B cell (primary cell): ENCODE measurements around the gene ZSCAN1.

Experiments used
- EZH2 ChIP-seq: IDR thresholded peaks from 2 replicates; pipeline ENCODE4 v1.6.1; 2012; ENCODE audit warnings: borderline replicate concordance, low read depth, mild to moderate bottlenecking, moderate library complexity, low read length; ENCODE audit not compliant: insufficient read depth, poor library complexity, severe bottlenecking
- TF ChIP-seq, protein P1 (sequence below): fragments of 200-600 bp; IDR thresholded peaks from one replicate; pipeline ENCODE4 v1.8.0; 2022; ENCODE audit warnings: antibody characterized with exemption, mild to moderate bottlenecking

DNA sequence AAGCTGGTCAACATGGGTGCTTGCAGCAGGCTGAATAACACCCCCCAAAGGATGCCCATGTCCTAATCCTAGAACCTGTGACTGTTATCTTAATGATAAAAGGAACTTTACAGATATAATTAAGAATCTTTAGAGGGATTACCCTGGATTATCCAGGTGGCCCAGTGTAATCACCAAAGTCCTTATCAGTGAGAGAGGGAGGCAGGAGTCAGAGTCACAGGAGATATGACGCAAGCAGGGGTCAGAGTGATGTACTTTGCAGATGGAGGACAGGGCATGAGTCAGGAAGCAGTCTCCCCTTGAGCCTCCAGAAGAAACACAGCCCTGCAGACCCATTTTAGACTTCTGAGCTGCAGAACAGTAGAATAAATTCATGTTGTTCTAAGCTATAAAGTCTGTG lies 41.0 kb upstream of the ZSCAN1 start:
- TF ChIP-seq, protein P1, sequence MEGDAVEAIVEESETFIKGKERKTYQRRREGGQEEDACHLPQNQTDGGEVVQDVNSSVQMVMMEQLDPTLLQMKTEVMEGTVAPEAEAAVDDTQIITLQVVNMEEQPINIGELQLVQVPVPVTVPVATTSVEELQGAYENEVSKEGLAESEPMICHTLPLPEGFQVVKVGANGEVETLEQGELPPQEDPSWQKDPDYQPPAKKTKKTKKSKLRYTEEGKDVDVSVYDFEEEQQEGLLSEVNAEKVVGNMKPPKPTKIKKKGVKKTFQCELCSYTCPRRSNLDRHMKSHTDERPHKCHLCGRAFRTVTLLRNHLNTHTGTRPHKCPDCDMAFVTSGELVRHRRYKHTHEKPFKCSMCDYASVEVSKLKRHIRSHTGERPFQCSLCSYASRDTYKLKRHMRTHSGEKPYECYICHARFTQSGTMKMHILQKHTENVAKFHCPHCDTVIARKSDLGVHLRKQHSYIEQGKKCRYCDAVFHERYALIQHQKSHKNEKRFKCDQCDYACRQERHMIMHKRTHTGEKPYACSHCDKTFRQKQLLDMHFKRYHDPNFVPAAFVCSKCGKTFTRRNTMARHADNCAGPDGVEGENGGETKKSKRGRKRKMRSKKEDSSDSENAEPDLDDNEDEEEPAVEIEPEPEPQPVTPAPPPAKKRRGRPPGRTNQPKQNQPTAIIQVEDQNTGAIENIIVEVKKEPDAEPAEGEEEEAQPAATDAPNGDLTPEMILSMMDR: no peak
- TF ChIP-seq EZH2: no peak
